Activated T-cell treated with anti-CD3 and anti-CD28 coated beads for 24 hours (primary cell): Measurements from ENCODE around the gene KRT16.
"Not testable (repeated sequence)": the region's sequence is repeated elsewhere in the genome, so short reads cannot be mapped to it uniquely, and the experiment has no call there.

Experiments
- DNase-seq: peaks from one replicate; pipeline ENCODE4 v3.0.0-alpha.2; 2020; ENCODE audit warnings: low read depth

KRT16 gene

DNA sequence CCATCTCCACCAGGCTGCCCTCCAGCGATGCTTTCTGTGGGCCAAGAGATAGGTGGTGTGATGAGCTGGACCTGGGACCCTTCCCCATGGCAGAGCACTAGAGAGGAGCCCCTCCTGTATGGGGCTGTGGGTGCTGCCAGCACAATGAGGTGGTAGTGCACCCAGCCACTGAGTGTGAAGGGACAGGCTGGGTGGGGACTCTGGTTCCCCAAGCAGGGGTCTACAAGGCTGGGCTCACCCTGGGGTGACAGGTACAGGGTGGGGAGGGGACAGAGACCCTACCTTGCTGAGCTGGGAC lies 15.5 kb upstream of the KRT16 start:
- not testable (repeated sequence) for DNase-seq

DNA sequence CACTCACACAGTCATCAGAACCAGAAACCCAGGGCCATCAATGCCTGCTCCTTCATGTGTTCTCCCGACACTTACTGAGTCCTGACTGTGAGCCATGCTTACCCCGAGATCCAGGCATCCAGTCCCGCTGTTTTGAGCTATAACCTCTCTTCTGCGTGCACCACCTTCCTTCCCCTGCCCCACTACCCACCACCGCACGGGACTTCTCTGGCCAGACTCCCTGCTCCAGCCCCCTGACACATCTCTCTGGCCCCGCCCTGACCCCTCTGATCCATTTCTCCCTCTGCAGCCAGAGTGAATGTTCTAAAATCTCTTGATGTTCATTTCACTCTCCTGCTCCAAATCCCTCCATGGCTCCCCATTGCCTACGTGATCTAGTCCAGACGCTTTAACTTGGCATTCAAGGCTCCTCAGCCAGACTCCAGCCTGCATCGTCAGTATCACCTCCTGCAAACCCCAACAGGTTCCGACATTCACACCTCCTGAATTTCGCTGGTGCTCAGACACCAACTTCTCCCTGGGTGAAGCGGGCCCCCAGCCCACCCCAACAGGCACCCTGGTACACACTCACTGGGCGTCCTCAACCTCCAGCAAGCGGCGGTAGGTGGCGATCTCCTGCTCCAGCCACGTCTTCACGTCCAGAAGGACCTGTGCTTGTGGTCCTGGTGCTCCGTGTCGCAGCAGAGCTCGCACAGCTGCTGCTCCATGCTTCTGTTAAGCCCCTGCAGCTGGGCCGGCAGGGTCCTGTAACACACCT lies 14.9 kb upstream of the KRT16 start:
- no peak for DNase-seq

DNA sequence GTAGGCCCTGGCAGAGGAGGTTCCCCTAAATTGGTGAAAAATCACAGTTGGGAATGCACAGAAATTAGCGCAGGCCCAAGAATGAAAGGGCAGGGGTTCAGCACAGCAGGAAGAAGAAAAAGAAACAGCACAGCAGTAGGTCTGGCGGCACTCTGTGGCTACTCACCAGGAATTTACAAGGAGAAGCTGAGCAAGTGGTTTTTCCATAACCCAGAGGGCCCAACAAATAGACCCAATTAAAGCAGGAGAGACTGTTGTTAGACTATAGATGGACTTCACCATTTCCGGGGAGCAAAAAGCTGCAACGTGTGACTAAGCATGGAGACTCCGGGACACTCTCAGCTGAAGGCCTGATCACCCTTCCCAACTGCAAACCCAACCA lies 14.3 kb upstream of the KRT16 start:
- not testable (repeated sequence) for DNase-seq

DNA sequence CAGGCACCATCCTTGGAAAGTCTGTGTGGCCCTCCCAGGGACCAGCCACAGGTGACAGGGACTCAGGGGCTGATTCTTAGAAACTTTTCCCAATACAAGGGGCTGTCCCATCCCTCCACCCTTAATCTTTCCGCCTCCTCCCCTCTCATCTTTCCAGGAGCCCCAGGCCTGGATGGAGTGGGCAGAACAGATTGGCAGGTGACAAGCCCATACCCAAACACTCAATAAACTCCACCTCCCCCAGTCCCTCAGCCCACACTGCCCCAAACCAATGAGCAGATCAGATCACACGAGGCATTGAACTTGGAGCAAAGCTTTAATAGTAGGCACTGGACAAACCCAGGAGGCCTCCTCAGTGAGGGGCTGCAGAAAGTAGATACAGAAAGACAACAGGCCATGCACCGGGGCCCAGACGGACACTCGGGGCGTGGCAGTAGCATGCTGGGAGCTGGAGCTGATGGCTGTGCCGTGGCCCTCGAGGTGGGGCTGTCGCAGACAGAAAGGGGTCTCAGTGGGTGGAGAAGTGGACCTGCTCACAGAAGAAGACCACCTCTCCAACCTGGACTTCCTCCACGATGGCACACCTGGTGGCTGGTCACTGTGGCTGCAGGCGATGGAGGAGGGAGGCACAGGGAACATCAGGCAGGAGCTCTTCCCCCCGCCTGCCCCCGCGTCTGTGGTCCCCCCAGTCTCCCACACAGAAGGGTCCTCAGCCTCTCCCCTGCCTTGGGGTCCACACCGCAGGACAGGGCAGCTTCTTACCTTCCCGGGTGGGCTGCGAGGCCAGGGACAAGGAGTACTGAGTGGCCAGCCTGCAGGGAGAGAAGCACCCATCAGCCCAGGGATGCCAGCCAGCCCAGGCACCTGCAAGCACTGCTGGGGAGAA lies 13.7 kb upstream of the KRT16 start:
- DNase-seq, result not testable (repeated sequence)

DNA sequence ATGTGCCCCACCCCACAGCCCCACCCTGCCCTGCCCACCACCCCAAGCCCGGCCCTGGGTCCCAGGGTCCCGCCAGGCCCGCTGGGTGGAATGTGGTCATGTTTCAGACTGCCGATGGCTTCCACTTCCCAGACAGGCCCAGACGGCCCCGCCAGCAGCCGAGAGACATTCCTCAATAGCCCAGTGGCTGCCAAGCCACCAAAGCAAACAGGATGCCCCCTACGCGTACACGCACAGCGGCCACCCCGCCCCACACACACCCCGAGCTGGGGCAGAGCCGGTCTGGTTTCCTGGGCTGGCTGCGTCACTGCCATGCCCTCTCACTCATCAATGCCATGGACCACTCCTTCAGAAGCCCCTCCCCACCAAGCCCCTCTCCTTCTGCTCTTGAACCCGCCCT lies 13.0 kb upstream of the KRT16 start:
- DNase-seq, result no peak

DNA sequence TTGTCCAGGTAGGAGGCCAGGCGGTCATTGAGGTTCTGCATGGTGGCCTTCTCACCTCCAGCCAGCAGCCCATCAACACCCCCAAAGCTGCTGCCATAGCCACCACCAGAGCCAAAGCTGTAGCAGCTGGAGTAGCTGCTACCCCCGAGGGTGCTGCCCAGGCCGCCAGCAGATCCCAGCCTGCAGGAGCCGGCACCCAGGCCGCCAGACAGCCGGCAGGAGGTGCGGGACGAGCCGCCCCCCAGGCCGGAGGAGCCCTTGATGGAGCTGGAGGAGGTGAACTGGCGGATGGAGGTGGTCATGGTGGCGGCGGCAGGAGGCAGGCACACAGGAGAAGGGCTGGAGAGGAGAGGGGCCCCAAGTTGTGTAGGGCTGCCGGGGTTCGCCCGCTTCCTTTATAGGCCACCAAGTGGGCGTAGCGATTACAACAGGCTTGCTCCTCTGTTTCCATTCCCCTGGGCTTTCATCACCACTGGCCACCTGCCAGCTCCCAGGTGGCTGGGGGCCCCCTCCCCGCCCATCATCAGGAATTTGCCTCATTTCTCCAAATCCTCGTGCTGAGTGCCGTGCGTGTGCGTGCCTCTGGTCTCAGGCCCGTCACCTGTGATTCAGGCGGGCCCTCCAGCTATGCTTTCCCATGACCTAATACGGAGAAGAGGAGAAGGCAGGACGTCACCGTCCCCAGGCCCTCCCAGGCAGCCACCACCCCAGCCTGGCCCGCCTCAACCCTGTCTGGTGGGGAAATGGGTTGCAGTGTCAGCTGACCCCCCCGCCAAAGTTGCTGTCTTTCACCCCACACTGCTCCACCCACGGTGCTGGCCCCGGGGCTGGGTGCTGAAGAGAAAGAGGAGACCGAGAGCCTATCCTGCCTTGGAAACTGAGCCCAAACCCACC lies 11.9 kb upstream of the KRT16 start, which contains the start of gene KRT17:
KRT17 (minus strand) TSS at position 368 of the 894 bp plus-strand sequence; CDS start at position 302, 66 bp downstream.
- no peak for DNase-seq

DNA sequence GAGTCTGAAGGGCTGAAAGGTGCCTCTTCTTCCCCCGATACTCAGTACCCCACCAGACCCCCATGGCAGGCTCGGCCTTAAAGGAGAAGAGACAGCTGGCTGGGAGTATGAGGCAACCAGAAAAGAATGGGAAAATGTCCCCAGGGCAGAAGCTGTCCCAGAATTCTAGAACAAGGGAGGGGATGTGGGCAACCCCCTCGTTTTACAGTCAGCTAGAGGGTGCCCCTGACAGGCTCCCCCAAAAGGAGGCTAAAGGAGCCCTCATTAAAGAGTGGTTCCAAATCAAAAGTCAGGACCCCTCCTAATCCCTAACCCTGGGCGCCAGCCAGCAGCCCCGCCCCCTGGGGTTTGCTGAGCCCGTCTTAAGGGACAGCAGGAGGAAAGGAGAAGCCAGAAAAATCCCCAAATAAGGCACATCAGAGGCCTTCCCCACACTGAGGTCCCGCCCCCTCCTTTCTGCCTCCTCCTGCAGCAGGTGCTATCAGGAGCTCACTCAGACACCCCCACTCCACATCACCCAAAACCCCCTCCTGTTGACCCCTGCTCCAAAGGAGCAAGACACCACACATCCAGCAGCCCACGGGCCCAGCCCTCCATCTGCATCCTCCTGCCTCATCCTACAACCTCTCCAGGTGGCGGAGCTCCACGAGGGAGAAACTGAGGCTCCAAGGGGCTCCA lies 10.8 kb upstream of the KRT16 start:
- not testable (repeated sequence) for DNase-seq

DNA sequence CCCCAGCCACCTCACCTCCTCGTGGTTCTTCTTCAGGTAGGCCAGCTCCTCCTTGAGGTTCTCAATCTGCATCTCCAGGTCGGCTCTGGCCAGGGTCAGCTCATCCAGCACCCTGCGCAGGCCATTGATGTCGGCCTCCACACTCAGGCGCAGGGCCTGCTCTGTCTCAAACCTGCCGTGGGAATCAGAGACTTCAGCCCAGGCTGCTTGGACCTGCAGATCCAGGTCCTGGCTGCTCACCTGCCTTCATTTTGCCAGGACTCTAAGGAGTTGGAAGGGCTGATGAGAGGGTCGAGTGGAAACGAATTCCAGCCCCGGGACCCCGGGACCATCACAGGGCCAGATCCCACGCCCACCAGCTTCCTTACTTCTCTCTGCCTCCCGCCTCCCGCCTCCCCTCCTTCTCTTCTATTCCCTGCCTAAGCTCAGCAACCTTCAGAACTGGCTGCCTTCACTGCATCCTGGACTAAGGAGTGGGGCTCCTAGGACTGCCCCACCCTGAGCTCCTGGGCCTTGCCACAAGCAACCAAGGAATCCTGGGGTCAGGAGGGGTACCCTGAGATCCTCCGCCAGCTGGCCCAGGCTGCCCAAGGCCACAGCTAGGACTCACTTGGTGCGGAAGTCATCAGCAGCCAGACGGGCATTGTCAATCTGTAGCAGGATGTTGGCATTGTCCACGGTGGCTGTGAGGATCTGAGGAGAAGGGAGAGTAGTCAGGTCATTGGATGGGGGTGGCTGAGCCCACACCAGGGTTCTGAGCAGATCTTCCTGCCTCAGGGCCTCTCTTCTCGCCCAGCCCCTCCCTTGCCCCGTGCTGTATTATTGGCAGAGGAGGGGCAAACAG lies 10.0 kb upstream of the KRT16 start:
- DNase-seq, result not testable (repeated sequence)

DNA sequence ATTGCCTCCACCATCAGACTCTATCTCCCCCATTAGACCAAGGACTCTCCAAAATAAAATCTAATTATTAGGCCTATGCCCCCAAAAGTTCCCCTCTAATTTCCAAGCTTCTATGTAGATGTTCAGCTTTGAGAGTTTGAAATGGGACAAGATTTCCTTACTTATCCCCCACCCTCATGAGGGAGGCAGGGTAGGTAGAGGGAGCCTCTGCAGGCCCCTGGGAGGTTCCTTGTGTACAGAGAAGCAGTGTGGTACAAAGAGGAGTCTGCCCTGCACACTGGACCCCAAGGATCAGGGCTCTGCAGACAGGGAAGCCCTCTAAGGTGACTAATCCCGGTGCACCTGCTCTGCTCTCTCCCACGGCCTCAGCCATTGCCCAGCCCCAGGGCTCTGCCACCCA lies 9.3 kb upstream of the KRT16 start:
- DNase-seq, result no peak

DNA sequence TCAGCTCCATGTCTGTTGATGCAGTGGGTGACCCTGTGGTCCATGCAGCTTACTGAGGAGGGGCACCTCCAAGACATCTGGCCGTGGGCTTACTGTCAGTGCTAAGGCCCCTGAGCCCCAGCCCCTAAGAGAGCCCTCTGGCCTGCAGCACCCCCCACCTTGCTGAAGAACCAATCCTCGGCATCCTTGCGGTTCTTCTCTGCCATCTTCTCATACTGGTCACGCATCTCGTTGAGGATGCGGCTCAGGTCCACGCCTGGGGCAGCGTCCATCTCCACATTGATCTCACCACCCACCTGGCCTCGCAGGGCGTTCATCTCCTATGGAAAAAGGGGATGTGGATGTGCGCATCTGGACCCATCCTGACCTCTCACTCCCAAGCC lies 8.9 kb upstream of the KRT16 start:
- DNase-seq, result not testable (repeated sequence)

DNA sequence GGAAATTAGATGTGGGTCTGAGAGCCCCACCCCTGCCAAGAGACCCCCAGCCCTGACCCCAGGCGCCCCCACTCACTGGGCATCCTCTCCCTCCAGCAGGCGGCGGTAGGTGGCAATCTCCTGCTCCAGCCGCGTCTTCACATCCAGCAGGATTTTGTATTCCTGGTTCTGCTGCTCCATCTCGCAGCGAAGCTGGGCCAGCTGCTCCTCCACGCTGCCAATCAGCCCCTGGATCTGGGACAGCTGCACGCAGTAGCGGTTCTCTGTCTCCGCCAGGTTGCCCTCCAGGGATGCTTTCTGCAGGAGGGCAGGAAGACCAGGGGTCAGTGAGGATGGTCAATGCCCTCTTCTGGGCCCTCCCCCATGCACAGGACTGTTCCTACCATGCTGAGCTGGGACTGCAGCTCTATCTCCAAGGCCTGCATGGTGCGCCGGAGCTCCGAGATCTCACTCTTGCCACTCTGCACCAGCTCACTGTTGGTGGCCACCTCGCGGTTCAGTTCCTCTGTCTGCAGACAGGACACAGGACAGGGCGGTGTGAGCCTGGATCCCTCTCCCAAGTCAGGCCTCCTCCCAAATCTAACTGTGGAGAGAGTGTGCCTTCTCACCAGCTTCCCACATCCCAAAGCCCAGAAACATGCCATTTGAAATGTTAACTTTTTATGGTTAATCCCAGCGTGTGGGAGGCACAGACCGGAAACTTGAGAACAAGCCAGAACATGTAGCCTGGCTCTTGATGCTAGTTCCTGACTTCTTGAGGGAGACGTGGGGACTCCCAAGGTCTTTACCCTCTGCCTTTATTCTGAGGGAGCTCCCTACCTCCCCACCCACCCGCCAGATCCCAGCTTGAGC lies 8.2 kb upstream of the KRT16 start:
- DNase-seq, result no peak

DNA sequence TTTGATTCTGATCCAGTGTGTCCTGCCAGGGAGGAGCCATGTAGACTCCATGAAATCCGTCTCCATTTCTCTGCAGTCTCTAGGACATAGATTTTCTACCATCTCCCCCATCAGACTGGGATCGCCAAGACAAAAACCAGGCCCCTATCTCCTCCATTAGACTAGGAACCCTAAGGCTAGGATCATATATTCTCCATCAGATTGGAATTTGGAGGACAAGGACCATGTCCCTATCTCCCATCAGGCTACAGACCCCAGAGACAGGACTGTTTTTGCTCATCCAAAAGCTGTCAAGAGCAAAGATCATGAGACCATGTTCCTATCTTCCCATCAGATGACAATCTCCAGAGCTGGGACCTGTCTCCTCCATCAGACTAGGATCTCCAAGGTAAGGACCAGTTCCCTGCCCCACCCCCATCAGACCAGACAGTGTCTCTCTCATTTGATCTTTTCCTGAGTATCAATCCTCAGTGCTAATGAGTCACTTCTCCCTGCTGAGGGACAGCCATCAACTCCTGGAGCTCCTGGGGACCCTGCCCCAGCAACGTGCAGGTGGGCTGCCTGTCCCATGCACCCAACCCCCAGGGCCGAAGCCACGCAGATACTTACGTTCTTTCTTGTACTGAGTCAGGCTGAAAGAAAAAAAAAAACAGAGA lies 7.5 kb upstream of the KRT16 start:
- DNase-seq, result not testable (repeated sequence)

DNA sequence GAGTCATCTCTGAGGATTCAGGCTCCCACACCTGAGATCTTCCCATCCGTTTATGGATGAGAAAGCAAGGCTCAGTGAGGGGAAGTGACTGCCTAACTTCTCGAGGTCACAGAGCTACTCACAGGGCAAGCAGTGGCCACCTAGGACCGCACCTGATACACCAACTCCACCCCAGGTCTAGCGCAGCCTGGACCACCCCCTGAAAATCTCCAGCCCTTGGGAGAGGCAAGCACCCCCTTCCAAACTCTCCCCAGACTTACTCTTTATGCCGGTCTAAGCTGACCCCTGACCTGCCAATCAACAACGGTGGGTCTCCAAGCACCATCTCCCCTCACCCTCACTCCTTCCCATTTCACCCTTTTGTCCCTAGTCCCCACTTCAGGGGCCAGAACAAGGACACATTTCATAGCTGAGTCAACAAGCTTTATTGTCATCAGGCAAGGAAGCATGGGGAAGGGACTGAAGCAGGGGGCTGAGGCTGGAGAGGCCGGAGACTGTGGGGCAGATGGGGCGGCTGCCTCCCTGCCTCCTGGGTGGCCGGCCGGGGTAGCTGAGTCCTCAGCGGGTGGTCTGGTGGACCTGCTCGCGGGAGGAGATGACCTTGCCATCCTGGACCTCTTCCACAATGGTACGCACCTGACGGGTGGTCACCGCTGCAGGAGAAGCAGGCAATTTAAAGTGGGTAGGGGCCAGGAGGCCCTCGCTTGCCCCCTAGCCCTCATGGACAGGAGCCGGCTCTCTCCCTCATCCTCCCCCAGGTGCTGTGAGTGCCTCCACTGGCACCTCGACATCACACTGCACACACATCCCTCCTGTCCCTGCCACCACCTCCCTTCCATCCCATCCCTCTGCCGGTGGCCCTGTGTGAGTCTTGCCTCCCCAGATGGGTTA lies 6.7 kb upstream of the KRT16 start:
- no peak for DNase-seq

DNA sequence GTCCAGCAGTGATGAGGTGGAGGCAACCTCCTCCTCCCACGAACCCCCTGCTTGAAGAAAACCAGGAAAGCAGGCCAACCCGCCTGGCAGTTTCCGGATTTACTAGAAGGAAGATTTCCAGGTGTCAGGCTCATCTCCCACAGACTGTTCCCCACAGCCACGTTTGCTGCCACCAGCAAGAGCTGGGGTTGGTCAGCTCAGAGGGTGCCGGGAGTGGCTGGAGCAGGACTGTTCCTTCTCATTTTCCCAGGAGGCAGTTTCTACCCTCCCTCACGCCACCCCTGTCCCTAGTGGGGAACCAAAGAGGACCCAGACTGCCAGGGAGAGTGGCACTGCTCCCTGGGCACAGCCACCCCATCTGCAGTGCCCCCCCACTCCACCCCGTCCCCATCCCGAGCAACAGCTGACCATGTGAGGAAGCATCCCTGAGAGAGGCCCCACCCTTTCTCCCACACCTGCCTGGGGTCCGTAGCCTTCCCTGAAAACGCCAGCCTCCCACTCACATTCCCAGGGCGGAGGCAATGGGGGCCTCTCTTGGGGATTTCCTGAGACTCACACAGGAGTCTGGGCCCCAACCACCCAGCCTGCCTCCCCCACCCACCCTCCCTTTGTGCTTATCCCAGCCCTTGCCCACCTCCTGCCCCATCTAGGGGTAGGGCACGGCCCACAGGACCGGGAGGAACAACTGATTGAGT lies 5.9 kb upstream of the KRT16 start:
- DNase-seq, result no peak

DNA sequence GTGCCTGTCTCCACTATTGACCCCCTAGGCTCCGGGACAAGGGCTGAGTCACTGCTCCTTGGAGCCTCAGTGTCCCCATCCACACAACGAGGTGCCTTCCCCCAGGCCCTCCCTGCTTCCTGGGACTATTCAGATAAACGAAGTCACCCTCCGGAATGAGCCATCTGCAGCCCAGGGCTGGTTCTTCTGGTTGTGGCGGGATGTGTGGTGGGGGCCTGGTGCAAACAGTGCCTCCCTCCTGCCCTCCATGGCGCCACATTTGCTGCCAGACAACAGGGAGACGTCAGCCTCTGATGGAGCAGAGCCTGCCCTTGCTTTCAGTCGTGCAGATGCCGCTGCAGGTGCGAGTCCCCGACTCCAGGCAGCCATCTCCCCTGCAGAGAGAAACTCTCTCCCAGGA lies 5.1 kb upstream of the KRT16 start:
- no peak for DNase-seq

DNA sequence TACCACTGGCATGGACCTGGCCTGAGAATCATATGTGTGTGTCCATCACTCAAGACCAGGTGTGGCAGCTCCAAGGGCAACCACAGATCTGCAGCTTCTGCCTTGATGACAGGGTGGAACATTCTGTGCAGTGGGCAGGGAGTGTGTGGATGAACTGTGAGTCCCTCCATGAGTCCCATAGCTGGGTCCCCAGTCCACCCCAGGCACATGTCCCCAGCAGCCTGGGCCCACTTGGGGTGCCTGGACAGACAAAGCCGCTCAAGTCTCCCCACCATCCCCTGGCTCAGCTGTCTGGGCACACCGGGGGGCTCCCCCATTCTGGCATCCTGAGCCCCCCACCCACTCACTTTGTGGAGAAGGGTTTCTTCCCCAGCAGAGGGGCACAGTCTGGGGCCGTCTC lies 4.6 kb upstream of the KRT16 start:
- DNase-seq, result no peak

DNA sequence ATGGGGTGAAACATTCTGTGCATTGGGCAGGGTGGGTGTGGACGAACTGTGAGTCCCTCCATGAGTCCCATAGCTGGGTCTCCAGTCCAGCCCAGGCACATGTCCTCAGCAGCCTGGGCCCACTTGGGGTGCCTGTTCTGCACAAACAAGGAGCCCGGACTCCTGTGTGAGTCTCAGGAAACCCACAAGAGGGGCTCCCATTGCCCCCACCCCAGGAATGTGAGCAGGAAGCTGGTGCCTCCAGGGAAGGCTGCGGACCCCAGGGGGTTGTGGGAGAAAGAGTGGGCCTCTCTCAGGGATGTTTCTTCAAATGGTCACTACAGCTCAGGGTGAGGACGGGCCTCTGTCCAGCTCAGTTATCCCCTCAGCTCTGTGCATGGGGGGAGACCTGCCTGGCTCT lies 3.9 kb upstream of the KRT16 start:
- DNase-seq, result not testable (repeated sequence)

DNA sequence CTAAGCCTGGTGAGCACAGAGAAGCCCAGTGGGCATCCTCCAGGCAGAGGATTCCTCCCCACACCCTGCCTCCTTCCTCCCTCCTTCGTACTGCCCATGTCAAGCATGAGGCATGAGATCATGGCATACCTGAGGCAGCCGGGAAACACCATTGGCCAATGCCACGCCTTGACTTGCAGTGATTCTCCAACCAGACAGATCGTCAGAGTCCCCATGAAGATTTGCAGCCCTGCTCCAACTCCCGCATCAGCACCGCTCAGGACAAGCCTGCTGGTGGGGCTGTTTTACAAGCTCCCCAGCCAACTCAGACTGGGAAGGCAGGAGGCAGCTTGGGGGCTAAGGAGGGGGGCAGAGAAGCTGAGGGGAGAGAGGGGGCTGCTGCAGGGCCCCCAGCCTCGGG lies 2.9 kb upstream of the KRT16 start:
- DNase-seq, result no peak
